Stimulated activated effector memory CD8-positive, alpha-beta T cell treated with anti-CD3 and anti-CD28 coated beads, Interleukin-12 subunit alpha, Interleukin-12 subunit beta, amount 100 ng/mL, for 72 hours (primary cell): ENCODE data around the gene PIK3R5.
"Not testable (repeated sequence)": the region's sequence is repeated elsewhere in the genome, so short reads cannot be mapped to it uniquely, and the experiment has no call there.

Source experiments
- ATAC-seq: fragments of 150-1000 bp; cut with Tn5 transposase; 2 replicates; pipeline ENCODE4 v1.10.0; 2021
- DNase-seq, 2 donors: peaks; one replicate each; pipeline ENCODE4 v3.0.0; 2021 to 2022; ENCODE audit warnings: low spot score in 2 of 2
- H3K27ac Mint-ChIP-seq: one replicate; pipeline ENCODE4 v1.8.0; 2022; ENCODE audit warnings: mild to moderate bottlenecking, mixed read lengths
- H3K36me3 Mint-ChIP-seq: one replicate; pipeline ENCODE4 v1.8.0; 2022; ENCODE audit warnings: mild to moderate bottlenecking, mixed read lengths
- H3K4me1 Mint-ChIP-seq: one replicate; pipeline ENCODE4 v1.8.0; 2022; ENCODE audit warnings: mixed read lengths
- H3K4me3 Mint-ChIP-seq: one replicate; pipeline ENCODE4 v1.8.0; 2022; ENCODE audit warnings: mild to moderate bottlenecking, mixed read lengths
- H3K9me3 Mint-ChIP-seq: one replicate; pipeline ENCODE4 v1.8.0; 2022; ENCODE audit warnings: mixed read lengths

Gene PIK3R5

DNA sequence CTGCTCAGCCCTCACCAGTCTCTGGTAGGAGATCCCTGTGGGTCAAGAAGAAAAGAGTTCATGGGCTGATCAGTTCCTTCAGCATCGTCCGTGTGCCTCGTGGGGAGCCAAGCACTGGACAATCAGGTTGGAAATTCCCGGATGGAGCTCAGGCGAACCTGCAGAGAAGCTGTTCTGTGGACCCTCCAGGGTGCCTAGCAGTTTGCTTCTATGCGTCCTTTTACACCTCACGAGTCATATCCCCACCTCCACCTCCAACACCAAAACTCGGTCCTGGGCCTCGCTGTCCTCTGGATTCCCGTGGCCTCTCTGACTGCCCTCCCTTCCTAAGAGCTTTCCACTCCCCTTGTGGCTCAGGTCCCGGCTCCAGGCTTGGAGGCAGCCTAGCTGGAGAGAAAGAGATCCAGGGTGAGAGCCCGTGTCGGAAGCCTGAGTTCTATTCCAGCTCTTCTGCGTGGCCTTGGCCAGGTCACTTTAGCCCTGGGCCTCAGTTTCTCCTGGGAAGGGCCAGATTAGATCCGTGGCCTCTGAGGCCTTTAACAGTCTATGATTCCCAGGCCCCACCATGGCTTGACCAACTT lies 71.8 kb downstream of the PIK3R5 start:
- DNase-seq: no peak
- Mint-ChIP-seq H3K9me3 (no peaks in the 10 kb centered on the region), H3K27ac (peak overlapping the region; percentile 83), H3K4me3 (no peak overlapping the region), H3K36me3 (peaks cover 98% of the 10 kb centered on the region), H3K4me1 (peaks cover 63% of the 10 kb centered on the region)
- ATAC-seq: no peak

DNA sequence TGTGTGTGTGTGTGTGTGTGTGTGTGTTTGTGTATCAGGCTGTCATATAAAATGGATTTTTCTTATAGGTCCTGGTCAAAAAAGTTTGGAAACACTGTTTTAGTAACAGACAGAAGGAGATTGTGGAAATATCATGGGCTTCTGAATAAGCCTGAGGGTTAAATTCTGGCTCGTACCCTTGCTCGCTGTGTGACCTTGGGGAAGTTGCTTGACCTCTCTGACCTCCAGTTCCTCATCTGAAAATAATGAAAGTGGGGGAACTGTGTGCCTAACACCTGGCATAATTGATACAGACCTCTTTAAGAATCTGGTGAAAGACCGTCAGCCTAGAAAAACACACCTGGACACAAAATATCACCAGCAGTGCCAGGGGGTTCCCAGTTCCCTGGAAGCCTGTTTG lies 72.4 kb downstream of the PIK3R5 start:
- Mint-ChIP-seq H3K9me3 (no peaks in the 10 kb centered on the region), H3K4me3 (no peak overlapping the region), H3K27ac (peak overlapping the region; percentile 83), H3K4me1 (peaks cover 57% of the 10 kb centered on the region), H3K36me3 (peaks cover 98% of the 10 kb centered on the region)
- ATAC-seq (no peak), DNase-seq (no peak)

DNA sequence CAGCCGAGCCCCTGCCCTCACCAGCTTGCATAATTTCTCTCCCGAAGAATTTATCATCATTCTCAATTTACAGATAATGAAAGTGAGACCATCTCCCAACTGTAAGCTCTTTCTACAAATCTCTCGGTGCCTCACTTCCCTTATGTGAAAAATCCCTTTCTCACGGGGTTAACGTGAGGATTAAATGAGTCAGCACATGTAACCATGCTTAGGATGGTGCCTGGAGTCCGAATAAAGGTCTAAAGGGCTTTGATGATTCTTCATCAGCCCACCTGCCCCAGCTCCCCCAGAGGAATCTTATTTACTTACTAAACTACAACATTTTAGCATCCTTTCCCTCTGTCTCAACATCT lies 73.2 kb downstream of the PIK3R5 start:
- H3K4me1 Mint-ChIP-seq: peaks cover 51% of the 10 kb centered on the region
- H3K9me3 Mint-ChIP-seq: no peaks in the 10 kb centered on the region
- H3K4me3 Mint-ChIP-seq: no peak overlapping the region
- peaks cover 97% of the 10 kb centered on the region for H3K36me3 Mint-ChIP-seq
- H3K27ac Mint-ChIP-seq: peak overlapping the region; percentile 83
- DNase-seq: no peak
- peak; percentile 79 for ATAC-seq

DNA sequence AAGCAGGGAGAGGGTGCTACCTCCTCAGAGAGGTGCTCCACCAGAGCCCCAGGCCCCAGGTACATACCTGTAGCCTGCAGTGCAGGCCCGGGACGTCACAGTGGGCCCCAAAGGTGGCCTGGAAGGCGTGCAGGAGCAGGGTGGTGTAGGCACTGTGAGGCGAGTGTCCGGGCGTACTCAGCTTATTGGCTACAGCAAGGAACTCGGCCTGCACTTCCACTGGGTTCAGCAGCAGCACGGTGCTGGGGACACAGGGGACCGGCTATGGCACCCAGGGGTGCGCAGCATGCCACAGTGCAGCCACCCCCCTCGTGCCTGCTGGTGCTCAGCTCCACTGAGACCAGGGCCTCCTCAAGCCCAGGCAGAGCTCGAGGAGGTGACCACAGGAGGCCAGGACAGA lies 74.8 kb downstream of the PIK3R5 start:
- peaks cover 45% of the 10 kb centered on the region for H3K4me1 Mint-ChIP-seq
- no peak overlapping the region for H3K4me3 Mint-ChIP-seq
- H3K36me3 Mint-ChIP-seq: peaks cover 96% of the 10 kb centered on the region
- ATAC-seq: no peak
- no peaks in the 10 kb centered on the region for H3K9me3 Mint-ChIP-seq
- no peak for DNase-seq
- H3K27ac Mint-ChIP-seq: no peak overlapping the region

DNA sequence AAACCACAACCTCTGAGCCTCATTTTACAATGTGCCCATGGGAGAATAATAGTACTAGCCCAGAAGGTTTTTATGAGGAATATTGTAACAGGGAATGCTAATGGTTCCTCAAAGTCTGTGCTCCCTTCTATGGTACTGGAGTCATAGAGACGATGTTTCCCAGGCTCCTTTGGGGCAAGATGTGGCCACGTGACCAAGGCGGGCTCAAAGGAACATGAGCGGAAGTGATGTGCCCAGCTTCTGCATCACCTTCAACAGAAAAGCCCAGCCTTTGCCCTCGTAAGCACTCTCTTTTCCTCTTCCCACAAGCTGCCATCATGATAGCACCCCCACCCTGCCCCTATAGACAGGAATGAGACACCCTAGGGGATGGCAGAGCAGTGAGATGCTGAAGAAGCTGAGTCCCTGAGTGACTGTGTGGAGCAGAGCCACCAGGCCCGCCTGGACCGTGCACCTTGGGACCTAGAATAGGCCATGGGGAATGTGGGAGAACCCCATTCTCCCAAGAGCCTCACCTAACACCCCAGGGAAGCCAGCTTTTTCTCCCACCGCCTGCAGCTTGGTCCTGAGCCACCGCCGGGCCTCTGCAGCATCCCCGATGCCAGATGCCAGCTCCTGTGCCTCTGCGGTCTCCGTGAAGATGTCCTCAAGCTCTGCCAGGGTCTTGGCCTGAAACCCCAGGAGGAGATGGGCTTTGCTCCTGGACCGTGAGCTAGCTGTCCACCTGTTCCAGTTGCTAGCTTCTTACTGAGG lies 75.9 kb downstream of the PIK3R5 start:
- peaks cover 94% of the 10 kb centered on the region for H3K36me3 Mint-ChIP-seq
- DNase-seq (no peak), ATAC-seq (no peak)
- H3K9me3 Mint-ChIP-seq: no peaks in the 10 kb centered on the region
- H3K4me3 Mint-ChIP-seq: no peak overlapping the region
- H3K27ac Mint-ChIP-seq: peak overlapping the region; percentile 23
- peaks cover 35% of the 10 kb centered on the region for H3K4me1 Mint-ChIP-seq

DNA sequence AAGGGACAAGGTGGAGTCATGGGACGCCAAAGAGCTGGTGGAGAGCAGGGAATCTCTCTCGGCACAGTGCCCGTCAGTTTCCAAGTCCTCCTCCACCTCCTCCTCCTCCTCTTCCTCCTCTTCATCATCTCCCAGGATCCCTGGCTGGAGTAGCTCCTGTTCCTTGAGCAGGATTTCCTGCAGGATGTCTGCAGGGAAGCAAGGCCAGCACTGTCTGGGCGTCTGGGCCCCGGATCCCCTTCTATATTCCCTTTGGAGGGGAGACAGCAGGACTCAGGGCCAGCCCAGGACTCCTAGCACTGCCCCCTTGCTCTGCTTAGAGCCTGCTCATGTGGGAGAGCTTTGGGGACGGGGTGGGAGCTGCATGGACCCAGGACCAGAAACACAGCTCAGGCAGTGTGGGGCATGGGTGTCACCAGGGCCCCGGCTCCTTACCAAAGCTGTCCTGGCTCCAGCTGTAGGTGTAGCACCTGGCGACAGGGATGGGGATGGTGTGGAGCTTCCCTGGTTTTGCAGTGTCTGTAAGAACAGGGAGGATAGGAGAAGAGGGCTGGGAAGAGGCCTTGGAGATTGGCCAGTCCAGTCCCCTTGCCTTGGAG lies 76.7 kb downstream of the PIK3R5 start:
- Mint-ChIP-seq H3K4me1 (peaks cover 28% of the 10 kb centered on the region), H3K36me3 (peaks cover 97% of the 10 kb centered on the region), H3K9me3 (no peaks in the 10 kb centered on the region), H3K4me3 (no peak overlapping the region), H3K27ac (no peak overlapping the region)
- ATAC-seq (no peak), DNase-seq (no peak)

DNA sequence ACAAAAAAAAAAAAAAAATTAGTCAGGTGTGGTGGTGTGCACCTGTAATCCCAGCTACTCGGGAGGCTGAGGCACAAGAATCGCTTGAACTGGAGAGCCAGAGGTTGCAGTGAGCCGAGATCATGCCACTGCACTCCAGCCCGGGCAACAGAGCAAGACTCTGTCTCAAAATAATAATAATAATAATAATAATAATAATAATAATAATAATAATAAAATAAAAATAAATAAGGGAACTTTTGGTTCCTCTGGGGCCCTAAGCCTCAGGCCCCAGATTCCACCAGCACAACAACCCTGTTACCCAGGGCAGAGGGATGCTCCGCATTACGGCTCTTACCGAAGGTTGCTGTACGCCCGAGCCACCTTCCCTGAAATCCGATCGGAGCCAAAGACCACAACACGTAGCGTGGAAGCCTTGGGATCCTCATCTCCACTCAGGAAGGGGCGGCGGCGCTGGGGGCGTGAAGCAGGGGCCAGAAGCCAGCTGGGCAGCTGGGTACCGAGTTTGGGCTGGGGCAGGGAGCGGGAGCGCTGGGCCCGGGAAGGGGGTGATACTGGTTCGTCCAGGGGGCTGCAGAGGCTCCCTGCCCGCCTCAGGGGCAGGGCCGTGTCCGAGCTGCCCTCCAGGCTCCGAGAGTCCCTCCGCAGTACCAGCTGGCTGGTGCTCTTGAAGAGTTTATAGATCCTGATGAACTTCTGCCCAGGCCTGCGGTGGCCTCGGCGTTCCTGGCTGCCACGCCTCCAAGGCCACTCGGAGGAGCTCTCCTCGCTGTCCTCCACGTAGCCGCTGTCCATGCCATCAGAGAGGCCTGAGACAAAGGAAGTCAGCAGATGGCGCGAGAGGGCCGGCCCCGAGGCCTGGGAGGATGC lies 77.4 kb downstream of the PIK3R5 start:
- H3K9me3 Mint-ChIP-seq: no peaks in the 10 kb centered on the region
- DNase-seq: no peak
- ATAC-seq: no peak
- peaks cover 97% of the 10 kb centered on the region for H3K36me3 Mint-ChIP-seq
- no peak overlapping the region for H3K4me3 Mint-ChIP-seq
- peaks cover 25% of the 10 kb centered on the region for H3K4me1 Mint-ChIP-seq
- no peak overlapping the region for H3K27ac Mint-ChIP-seq

DNA sequence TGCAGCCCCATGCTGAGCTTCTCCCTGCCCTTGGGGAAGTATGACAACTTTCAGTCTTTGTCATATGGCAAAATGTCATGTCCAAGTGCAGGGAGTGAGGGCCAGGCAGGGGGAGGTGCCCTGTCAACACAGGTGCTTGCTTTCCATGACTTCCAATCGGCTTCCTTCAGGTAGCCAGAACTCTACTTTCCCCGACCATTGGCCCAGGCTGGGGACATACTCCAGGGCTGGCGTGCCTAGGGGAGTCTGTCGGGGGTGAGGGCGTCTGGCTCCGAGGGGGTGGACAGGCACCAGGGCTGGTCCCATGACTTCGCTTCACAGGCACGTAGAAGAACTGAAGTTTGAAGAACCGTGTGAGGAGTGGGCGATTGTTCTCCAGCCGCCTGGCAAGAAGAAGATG lies 78.2 kb downstream of the PIK3R5 start:
- Mint-ChIP-seq H3K27ac (peak overlapping the region; percentile 87), H3K4me1 (peaks cover 25% of the 10 kb centered on the region), H3K9me3 (no peaks in the 10 kb centered on the region), H3K36me3 (peaks cover 97% of the 10 kb centered on the region), H3K4me3 (no peak overlapping the region)
- ATAC-seq (no peak), DNase-seq (no peak)

DNA sequence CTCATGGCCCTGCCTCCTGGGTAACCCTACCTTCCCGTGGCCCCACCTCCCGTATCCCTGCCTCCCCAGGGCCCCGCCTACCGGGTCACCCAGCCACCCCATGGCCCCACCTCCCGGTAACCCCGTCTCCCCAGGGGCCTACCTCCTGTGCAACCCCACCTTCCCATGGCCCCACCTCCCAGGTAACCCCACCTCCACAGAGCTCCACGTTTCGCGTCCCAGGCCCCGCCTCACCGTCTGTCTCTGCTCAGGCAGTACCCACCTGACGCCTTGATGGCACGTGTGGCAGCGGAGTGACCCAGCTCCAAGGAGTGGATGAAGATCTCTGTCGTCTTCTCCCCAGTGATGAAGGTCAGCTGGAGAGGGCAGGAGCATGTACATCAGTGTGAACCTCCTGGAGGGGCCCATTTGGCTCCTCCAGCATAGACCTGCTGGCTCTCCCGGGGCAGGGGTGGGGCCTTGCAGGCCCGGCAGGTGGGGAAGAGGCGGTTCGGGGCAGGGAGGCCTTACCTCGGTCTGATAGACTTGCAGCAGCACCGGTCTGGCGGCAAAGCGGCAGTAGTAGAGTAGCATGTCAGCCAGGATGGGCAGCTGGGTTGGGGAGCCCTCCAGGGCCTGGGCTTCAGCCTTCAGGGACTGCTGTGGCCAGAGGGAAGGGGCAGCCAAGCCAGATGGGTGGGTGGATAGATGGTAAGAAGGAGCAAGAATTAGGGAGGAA lies 79.4 kb downstream of the PIK3R5 start:
- no peak for DNase-seq
- peaks cover 21% of the 10 kb centered on the region for H3K4me1 Mint-ChIP-seq
- no peaks in the 10 kb centered on the region for H3K9me3 Mint-ChIP-seq
- peaks cover 97% of the 10 kb centered on the region for H3K36me3 Mint-ChIP-seq
- H3K4me3 Mint-ChIP-seq: no peak overlapping the region
- peak overlapping the region; percentile 87 for H3K27ac Mint-ChIP-seq
- ATAC-seq: no peak

DNA sequence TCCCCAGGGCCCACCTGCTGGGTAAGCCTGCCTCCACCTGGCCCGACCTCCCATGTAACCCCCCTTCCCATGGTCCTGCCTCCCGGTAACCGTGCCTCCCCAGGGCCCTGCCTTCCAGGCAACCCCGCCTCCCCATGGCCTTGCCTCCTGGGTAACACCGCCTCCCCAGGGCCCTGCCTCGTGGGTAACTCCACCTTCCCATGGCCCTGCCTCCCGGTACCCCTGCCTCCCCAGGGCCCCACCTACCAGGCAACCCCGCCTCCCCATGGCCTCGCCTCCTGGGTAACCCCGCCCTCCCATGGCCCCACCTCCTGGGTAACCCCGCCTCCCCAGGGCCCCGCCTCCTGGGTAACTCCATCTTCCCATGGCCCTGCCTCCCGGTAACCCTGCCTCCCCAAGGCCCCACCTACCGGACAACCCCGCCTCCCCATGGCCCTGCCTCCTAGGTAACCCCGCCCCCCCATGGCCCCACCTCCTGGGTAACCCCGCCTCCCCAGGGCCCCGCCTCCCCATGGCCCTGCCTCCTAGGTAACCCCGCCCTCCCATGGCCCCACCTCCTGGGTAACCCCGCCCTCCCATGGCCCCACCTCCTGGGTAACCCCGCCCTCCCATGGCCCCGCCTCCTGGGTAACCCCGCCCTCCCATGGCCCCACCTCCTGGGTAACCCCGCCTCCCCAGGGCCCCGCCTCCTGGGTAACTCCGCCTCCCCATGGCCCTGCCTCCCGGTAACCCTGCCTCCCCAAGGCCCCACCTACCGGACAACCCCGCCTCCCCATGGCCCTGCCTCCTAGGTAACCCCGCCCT lies 80.1 kb downstream of the PIK3R5 start:
- Mint-ChIP-seq H3K4me1 (peaks cover 21% of the 10 kb centered on the region), H3K27ac (peak overlapping the region; percentile 91), H3K36me3 (peaks cover 97% of the 10 kb centered on the region)
- H3K4me3 Mint-ChIP-seq, H3K9me3 Mint-ChIP-seq: not testable (repeated sequence)
- ATAC-seq: peak; percentile 60
- DNase-seq: peak in 1 of 2 donors; percentile 24

DNA sequence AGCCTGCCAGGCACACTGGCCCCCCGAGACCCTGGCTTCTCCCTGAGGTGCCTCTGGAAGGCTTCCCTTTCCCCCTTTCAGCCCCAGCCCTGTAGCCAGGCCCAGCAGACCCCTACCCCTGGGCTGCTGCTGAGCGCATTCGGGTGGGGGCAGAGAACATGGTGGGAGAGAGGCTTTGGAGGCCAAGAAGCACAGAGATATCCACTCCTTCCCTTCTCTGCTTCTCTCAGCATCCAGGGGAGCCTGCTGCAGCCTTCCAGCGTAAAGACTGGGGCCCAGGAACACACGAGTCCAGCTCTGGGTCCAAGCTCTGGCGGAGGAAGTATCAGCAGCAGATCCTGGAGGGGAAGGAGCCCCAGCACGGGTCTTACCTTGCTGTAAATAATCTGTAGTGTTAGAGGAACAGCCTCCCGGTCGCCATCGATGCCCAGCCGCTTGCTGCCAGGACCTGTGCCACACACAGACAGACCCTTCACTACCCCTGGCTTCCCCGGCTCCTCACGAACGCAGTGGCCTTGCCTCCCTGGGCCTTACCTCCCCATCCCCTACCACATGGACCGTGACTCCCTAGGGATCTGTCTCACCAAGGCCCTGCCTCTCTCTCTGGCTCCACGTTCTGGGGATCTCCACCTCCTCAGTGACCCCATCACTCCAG lies 81.0 kb downstream of the PIK3R5 start:
- H3K4me3 Mint-ChIP-seq: no peak overlapping the region
- peak overlapping the region; percentile 91 for H3K27ac Mint-ChIP-seq
- no peaks in the 10 kb centered on the region for H3K9me3 Mint-ChIP-seq
- H3K36me3 Mint-ChIP-seq: peaks cover 97% of the 10 kb centered on the region
- peaks cover 21% of the 10 kb centered on the region for H3K4me1 Mint-ChIP-seq
- ATAC-seq: no peak
- DNase-seq: no peak

DNA sequence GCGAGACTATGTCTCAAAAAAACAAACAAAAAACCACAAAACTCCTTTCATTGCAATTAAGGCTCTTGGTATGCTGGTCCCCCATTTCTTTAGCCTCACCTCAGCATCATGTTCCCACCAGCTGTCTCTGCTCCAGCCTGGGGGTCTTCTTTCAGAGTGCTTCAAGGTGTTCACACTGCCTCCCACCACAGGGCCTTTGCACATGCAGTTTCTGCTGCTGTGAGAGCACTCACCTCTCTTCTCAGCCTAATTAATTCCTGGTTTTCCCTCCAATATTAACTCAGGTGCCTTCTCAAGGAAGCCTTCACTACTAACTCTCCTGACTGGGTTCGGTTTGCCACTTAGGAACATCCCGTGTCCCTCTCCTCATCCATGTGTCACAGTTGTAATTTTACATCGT lies 82.2 kb downstream of the PIK3R5 start:
- Mint-ChIP-seq H3K4me1 (peaks cover 21% of the 10 kb centered on the region), H3K36me3 (peaks cover 97% of the 10 kb centered on the region), H3K4me3 (no peak overlapping the region), H3K27ac (peak overlapping the region; percentile 91), H3K9me3 (no peaks in the 10 kb centered on the region)
- ATAC-seq: no peak
- no peak for DNase-seq

DNA sequence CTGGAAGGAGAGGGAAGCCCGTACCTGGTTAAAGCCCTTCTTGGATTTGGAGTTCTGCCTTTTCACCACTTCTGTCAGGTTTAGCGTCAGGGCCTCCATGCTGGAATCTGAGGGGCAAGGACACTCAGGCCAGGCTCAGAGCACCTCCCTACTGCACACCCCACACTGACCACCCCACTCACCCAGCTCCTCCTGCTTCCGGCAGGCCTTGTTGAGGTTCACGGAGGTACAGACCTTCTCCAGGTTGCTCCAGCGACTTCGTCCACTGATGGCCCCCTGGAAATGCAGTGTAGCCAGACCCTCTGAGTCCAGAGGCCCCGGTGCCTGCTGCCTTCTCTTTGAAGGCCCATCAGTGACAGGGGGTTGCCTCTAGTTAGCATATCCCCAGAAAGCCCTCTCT lies 83.9 kb downstream of the PIK3R5 start:
- no peak for DNase-seq
- no peak for ATAC-seq
- H3K4me1 Mint-ChIP-seq: peaks cover 16% of the 10 kb centered on the region
- H3K9me3 Mint-ChIP-seq: no peaks in the 10 kb centered on the region
- H3K27ac Mint-ChIP-seq: peak overlapping the region; percentile 91
- H3K36me3 Mint-ChIP-seq: peaks cover 97% of the 10 kb centered on the region
- no peak overlapping the region for H3K4me3 Mint-ChIP-seq

DNA sequence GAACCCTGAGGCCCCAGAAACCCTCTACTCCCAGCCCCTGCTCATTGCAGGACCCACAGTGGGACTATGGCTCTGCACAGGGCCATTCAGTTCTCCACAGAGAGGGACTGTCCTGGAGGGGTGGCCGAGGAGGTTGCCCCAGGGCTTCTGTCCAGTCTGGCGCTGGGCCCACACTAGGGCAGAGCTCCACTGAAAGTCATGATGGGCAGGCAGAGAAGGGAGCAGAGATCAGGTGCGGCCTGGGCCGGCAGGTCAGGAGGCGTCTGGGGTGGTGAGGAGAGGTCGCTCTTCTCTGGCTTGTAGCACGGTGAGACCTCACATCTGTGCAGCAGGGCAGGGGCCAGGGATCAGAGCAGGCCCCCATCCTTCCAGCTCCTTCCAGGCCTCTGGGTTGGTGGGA lies 85.0 kb downstream of the PIK3R5 start:
- Mint-ChIP-seq H3K36me3 (peaks cover 88% of the 10 kb centered on the region), H3K4me3 (no peak overlapping the region), H3K4me1 (peaks cover 9% of the 10 kb centered on the region), H3K27ac (peak overlapping the region; percentile 91), H3K9me3 (no peaks in the 10 kb centered on the region)
- DNase-seq: no peak
- ATAC-seq: no peak
